Measurements from ENCODE around the gene FAM234A. TPM values are rescaled to one million over a fixed set of nuclear protein-coding genes. Genes with fewer than 3 reads are reported as not detected.

Gene FAM234A
- total RNA-seq, 1 experiment from 2014 or later, result 94.9 TPM

DNA sequence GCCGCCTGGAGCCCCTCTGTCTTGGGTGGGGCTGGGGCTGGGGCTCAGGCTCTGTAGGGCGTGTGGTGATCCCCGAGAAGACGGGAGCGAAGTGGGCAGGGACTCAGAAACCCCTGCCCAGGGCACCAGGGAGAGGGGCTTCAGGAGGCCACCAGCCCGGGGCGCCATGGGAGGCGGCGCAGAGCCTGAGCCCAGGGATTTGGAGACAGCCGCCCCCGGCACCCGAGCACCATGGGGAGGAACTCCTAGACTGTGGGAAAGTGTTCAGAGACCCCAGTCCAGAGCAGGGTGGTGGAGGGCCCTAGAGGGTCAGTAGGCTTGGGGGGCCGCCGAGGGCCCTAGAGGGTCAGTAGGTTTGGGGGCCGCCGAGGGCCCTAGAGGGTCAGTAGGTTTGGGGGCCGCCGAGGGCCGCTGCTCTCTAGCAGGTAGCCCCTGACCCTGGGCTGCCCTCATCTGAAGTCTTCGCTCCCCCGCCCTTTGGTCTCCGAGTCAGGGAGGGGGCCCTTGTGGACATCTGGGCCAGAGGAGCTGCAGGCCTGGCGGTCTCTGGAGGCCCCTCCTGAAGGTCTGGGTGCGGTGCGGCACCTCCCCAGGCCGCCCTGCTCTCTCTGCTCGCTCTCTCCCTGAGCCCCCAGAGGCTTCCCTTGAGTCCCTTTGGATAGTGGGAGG lies 46.5 kb downstream of the FAM234A start:
- Histone ChIP-seq H3K79me2 (ENCODE audit: insufficient read depth, low read length) (no peaks in the 10 kb centered on the region), H3K79me1 (ENCODE audit: insufficient read depth, low read depth, low read length, poor library complexity, severe bottlenecking) (no peaks in the 10 kb centered on the region), H2BK5ac (ENCODE audit: insufficient read length, low read length) (no peak overlapping the region), H3K56ac (ENCODE audit: insufficient read length, low read depth, low read length) (no peak overlapping the region), H4K20me1 (ENCODE audit: control insufficient read depth, insufficient read depth, insufficient read length) (no peaks in the 10 kb centered on the region), H4K91ac (ENCODE audit: insufficient read length, low read depth, low read length) (no peak overlapping the region), H3K27me3 (ENCODE audit: insufficient read depth, low read length) (peaks cover 3% of the 10 kb centered on the region; the same call in 1 of the 2 replicates), H3K9me3 (ENCODE audit: control insufficient read depth, low read depth, low read length) (no peaks in the 10 kb centered on the region), H2BK20ac (ENCODE audit: low read depth, low read length, poor library complexity, severe bottlenecking) (no peak overlapping the region), H4K8ac (replicated peaks; ENCODE audit: insufficient read length, low read depth, low read length) (no peak overlapping the region), H2BK15ac (ENCODE audit: low read depth, low read length) (no peak overlapping the region), H3K4ac (ENCODE audit: low read depth, low read length) (no peak overlapping the region), H3T11ph (ENCODE audit: low read length) (no peak overlapping the region), H2BK12ac (ENCODE audit: insufficient read length, low read depth, low read length) (no peak overlapping the region), H3K23ac (ENCODE audit: insufficient read length, low read depth, low read length) (no peak overlapping the region), H2BK120ac (ENCODE audit: low read depth, low read length, poor library complexity, severe bottlenecking) (no peak overlapping the region), H3K9ac (ENCODE audit: extremely low read depth, insufficient read length, low read length) (no peak overlapping the region), H2AFZ (ENCODE audit: low read length) (no peak overlapping the region), H3K27ac (ENCODE audit: insufficient read length, low read depth, low read length) (no peak overlapping the region), H3K18ac (ENCODE audit: insufficient read length, low read depth, low read length) (no peak overlapping the region), H3K23me2 (ENCODE audit: insufficient read length, low read depth, low read length, poor library complexity, severe bottlenecking) (peaks cover 3% of the 10 kb centered on the region), H2AK5ac (ENCODE audit: insufficient read length, low read length) (no peak overlapping the region), H3K14ac (ENCODE audit: insufficient read depth, low read length) (no peak overlapping the region; the same call in 1 of the 2 replicates), H3K4me2 (ENCODE audit: insufficient read depth, insufficient read length, low read length) (no peak overlapping the region), H3K4me1 (ENCODE audit: insufficient read depth, low read length) (no peaks in the 10 kb centered on the region), H4K5ac (ENCODE audit: insufficient read length, low read depth, low read length) (no peak overlapping the region)
- TF ChIP-seq, protein P1, sequence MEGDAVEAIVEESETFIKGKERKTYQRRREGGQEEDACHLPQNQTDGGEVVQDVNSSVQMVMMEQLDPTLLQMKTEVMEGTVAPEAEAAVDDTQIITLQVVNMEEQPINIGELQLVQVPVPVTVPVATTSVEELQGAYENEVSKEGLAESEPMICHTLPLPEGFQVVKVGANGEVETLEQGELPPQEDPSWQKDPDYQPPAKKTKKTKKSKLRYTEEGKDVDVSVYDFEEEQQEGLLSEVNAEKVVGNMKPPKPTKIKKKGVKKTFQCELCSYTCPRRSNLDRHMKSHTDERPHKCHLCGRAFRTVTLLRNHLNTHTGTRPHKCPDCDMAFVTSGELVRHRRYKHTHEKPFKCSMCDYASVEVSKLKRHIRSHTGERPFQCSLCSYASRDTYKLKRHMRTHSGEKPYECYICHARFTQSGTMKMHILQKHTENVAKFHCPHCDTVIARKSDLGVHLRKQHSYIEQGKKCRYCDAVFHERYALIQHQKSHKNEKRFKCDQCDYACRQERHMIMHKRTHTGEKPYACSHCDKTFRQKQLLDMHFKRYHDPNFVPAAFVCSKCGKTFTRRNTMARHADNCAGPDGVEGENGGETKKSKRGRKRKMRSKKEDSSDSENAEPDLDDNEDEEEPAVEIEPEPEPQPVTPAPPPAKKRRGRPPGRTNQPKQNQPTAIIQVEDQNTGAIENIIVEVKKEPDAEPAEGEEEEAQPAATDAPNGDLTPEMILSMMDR (conservative IDR thresholded peaks at IDR 0.05), result no peak
- no CpG with 5 or more reads among the region's 27 CpGs for WGBS (ENCODE audit: extremely low coverage, insufficient read length, low lambda C conversion rate)
- Mint-ChIP-seq H3K27me3 (ENCODE audit: low read depth) (peaks cover 50% of the 10 kb centered on the region), H3K9me3 (peaks cover 0 to 5% of the 10 kb centered on the region in 2 experiments; a peak in 1 of 5 replicates), H3K4me1 (no peaks in the 10 kb centered on the region), H3K27ac (no peak overlapping the region), H3K36me3 (ENCODE audit: insufficient read depth in 1 of 3, low read depth in 3 of 3) (peaks cover 0 to under 1% (median under 1%) of the 10 kb centered on the region in 3 experiments; a peak in 3 of 7 replicates), H3K4me3 (peak overlapping the region; percentile 58 to 78)
- DNase-seq, result no peak

All from H9 (cell line).